Astrocyte of the hippocampus (primary cell): ENCODE data around the gene DDX51.
A peak's percentile ranks its signal among the peaks of the same experiment; 100 is the strongest.

Source experiments
- DNase-seq: peaks from one replicate; pipeline ENCODE4 v3.0.0; 2011; ENCODE audit warnings: low read depth, low spot score

The DDX51 gene

DNA sequence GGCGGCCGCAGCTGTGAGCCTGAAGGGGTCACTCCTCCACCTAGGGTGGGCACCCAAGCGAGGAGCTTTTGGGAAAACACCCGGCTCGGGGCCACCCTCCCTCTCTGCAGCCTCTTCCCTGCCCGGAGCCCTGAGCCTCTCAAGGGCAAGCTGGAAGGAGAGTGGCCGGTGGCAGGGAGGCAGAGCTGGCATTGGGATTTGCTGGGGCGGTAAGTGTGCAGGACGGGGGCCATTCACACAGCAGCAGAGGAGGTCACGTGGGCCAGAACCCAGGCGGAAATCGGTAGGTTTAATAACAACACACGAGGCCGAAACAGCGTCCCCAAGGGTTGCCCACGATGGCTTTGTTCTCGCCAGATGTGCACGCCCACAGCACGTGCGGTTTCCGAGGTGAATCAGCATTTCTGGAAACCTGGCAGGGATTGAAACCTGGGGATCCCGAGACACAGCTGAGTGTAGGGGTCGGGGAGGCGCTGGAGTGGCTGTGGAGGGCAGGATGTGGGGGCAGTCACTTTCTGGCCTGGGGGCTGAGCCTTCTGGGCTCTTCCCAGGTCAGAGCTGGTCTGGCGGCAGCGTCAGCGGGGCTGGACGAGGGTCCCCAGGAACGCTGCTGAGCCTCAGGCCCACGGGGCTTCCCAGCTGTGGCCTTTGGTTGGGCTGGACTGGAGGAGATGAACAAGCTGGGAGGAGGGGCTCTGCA lies 23.6 kb upstream of the DDX51 start:
- DNase-seq: no peak

DNA sequence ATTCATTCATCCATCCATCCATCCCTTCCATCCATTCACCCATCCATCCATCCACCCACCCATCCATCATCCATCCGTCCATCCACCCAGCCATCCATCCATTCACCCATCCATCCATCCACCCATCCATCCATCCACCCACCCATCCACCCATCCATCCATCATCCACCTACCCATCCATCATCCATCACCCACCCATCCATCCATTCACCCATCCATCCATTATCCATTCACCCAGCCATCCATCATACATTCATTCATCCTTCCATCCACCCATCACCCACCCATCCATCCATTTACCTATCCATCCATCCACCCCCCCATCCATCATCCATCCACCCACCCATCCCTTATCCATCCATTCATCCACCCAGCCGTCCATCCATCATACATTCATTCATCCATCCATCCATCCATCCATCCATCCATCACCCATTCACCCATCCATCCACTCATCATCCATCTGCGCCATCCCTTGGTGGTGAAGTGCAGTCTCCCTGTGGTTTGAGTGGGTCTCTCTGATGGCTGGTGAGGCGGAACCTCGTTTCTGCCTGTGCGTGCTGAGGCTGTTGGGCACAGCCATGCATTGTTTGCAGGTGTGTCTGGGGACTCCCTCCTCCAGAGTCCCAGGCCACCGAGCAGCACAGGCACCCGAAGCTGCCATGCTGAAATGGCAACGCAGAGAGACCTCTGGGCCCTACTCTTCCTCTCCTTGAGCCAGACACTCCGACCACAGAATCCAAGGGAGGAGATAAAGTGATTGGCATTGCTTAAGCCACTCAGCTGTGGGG lies 22.9 kb upstream of the DDX51 start:
- no peak for DNase-seq

DNA sequence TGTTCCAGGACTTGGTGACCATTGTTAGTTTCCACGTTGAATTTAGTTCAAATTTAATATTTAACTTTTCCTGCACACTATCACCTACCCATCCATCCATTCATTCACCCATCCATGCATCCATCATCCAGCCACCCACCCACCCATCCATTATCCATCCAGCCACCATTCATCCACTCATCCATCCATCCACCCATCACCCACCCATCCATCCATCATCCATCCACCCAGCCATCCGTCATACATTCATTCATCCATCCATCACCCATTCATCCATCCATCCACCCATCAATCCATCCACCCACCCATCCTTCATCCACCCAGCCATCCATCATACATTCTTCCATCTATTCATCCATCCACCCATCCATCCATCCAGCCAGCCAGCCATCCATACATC lies 22.0 kb upstream of the DDX51 start:
- no peak for DNase-seq

- no peak for DNase-seq
Observed at GRCh38 chr12:132165584-132165983, 21.5 kb upstream of the DDX51 start.

DNA sequence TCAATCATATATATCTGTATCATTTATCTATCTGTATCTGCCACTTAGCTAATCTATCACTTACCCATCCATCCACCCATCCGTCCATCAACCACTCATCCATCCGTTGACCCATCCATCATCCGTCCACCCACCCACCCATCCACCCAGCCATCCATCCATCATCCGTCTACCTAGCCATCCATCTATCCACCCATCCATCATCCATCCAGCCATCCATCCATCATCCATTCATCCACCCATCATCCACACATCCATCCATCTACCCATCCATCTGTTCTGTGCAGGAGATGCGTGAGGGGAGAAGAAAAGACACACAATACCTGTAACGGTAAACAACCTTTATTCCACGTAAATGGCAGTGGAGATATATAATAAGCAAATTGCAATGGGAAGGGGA lies 20.3 kb upstream of the DDX51 start:
- no peak for DNase-seq

- no peak for DNase-seq
Observed at GRCh38 chr12:132163911-132164288, 19.8 kb upstream of the DDX51 start.

- DNase-seq: no peak
Observed at GRCh38 chr12:132163041-132163910, 19.2 kb upstream of the DDX51 start.

DNA sequence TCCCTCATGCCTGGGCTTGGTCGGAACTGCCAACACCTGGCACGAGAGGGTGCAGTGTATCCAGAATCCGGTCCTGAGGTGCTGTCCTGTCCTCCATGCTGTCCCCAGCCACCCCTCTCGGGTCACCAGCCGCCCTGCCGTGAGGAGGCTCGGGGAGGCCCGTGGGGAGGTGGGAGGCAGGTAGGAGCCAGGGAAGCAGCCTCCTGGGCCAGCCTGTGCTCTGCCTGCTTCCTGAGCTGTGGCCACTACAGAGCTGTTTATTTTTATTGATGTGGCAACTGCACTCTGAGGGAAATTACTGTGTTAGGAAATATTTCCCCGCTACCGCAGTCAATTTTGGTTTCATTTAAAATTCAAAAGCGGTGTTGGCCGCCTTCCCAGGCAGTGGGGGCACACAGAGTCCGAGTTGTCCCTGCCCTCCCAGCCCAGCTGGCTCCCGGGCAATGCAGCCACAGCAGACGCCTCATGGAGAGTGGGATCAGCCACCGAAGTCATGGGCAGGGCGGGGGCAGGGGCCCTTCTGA lies 18.5 kb upstream of the DDX51 start:
- DNase-seq: peak; percentile 97

DNA sequence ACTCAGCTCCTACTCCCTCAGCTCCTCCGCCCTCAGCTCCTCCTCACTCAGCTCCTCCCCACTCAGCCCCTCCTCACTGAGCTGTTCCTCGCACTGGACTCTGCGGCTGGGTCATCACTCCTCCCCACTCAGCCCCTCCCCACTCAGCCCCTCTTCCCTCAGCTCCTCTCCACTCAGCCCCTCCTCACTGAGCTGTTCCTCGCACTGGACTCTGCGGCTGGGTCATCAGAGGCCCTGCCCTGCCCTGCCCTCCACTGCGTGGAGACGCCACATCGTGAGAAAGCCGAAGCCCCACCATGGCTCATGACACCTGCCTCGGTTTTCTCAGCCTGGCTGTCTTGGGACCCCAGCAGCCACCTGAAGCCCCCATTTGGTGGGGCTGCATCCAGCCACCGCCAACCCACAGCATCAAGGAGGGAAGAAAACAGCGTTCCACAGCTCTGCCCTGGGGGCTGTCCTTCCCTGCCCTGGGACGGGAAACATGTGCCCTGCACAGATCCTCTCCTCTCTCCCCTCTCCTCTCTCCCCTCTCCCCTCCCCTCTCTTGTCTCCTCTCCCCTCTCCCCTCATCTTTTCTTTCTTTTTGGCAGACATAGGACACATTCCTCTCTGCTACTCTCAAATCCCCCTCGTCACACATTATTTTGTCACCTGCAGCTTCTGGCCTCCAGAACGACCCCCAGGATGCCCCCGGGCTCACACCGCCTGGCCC lies 17.8 kb upstream of the DDX51 start:
- no peak for DNase-seq

DNA sequence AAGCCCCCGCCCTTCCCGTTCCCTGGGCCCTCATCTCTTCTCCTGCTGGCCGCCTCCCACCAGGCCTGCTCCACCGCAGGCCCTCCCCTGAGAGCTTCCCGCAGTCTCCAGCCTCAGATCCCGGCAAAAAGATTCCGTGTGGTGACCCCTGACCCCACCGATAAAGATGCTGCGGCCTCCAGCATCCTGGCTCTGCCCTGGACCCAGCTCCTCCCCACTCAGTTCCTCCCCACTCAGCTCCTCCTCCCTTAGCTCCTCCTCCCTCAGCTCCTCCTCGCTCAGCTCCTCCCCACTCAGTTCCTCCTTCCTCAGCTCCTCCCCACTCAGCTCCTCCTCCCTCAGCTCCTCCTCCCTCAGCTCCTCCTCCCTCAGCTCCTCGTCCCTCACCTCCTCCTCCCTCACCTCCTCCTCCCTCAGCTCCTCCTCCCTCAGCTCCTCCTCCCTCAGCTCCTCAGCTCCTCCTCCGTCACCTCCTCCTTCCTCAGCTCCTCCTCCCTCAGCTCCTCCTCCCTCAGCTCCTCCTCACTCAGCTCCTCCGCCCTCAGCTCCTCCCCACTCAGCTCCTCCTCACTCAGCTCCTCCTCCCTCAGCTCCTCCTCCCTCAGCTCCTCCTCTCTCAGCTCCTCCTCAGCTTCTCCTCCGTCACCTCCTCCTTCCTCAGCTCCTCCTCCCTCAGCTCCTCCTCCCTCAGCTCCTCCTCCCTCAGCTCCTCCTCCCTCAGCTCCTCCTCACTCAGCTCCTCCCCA lies 17.1 kb upstream of the DDX51 start:
- DNase-seq: no peak

DNA sequence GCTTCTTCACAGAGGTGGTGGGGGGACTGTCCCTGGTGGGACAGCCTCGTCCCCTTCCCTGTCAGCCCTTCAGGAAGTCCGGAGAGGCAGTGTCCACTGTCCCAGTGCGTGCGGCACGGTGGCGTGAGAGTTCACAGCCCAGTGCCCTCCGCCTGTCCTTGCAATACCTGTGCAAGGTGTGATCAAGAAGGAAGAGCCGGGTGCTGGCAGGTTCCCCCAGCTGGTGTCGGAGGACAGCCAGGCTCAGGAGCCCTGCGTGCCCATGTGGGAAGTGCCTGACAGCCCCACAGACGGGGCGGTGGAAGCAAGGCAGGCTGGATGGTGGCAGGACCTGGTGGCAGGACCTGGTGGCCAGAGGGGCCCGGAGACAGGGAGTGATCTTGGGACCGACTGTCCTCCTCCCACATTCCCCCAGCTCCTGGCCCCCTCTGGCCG lies 16.5 kb upstream of the DDX51 start:
- DNase-seq: no peak

DNA sequence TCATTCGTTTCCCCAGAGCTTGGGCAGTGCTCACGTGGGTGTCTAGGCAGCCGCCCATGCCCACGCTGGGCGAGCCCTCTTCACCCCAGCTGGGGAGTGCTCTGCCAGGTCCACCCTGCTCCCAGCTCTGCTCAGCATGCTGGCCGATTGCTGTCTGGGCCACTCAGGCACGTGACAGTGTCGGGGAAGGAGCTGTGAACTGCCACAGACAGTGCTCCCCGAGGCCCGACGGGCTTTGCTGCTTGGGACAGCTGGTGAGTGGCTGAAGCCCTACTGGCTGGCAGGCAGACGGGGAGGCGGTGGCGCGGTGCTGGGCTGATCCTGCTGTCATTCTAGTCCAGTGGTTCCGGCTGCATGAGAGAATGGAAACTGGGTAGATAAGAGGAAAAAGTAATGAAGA lies 15.9 kb upstream of the DDX51 start:
- DNase-seq: no peak

DNA sequence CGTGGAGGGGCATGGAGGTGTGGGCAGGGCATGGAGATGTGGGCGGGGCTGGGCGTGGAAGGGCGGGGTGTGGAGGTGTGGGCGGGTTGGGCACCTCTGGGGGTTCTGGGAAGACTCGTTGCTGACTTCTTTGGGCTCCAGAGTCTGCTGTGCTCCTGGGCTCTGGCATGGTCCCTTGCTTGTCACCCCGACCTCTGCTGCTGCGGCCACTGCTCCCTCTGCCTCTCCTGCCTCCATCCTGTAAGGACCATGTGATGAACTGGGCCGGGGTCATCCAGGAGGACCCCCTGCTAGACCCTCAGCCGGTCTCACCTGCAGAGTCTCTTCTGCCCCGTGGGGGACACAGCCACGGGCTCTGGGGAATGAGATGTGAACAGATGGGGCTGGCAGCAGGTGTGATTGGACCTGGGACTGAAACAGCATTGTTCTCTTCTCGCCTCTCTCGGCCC lies 15.5 kb upstream of the DDX51 start:
- DNase-seq: no peak

DNA sequence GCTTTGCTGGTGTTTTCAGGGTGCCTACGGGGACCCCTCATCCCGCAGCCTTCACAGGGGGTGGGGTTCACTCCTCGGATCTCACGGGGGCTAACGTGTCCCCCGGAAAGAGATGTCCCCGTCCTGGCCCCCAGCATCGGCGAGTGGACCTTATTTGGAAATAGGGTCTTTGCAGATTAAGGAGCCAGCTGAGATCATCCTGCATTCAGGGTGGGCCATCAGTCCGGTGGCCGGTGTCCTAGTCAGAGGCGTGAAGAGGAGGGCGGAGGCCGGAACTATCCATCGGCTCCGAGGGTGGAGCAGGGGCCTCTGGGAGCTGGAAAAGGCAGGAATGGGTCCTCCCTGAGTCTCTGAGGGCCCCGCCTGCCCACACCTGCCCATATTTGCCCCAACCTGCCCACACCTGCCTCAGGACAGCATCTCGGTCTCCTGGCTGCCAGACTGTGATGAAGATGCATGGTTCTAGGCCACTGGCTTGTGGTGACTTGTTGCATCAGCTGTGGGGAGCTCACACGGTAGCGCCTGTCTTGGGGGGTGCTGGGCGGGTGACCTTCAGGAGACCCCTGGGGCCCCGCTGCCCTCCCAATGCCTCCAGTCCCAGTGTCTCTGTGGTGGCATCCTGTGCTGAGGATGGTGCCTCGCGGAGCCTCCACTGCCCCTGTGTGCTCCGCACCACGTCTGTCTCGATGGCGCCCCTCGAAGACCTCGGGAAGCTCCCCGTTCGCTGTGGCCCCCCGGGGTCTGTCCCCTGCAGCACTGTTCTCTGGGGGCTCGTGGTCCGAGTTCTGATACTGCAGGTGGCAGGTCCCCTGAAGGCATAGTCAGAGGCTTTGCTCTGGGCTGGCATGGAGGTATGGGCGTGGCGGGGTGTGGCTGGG lies 14.8 kb upstream of the DDX51 start:
- no peak for DNase-seq

DNA sequence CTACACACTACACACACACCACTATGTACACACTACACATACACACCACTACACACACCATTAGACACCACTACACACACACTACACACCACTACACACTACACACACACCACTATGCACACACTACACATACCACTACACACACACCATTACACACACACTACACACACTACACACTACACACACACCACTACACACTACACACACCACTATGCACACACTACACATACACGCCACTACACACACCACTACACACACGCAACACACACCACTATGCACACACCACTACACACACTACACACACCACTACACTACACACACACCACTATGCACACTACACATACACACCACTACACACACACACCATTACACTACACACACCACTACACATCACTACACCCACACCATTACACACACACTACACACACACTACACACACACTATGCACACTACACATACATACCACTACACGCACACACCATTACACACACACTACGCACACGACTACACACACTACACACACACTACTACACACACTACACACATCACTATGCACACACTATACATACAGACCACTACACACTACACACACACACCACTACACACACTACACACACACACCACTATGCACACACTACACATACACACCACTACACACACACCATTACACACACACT lies 13.8 kb upstream of the DDX51 start:
- DNase-seq: no peak

GRCh38 chr12:132156573-132157325 lies 12.6 kb upstream of the DDX51 start:
- no peak for DNase-seq

DNA sequence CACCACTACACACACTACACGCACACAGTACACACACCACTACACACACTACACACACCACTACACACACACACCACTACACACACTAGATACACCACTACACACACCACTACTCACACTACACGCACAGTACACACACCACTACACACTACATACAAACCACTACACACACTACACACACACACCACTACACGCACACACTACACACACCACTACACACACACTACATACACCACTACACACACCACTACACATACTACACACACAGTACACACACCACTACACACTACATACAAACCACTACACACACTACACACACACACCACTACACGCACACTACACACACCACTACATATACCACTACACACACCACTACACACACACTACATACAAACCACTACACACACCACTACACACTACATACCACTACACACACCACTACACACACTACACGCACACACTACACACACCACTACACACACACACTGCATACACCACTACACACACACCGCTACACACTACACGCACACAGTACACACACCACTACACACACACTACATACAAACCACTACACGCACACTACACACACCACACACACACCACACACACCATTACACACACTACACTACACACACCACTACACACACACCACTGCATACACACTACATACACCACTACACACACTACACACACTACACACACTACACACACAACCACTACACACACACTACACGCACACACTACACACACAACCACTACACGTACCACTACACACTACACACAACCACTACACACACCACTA lies 11.9 kb upstream of the DDX51 start:
- DNase-seq: no peak
